PC-9 (cell line): ENCODE results near the gene C1orf167. TPM values are rescaled to one million over a fixed set of nuclear protein-coding genes. Genes with fewer than 3 reads are reported as not detected.

Experiments
- BruUV-seq: library from RNA; stranded (reverse); fragments of 400-500 nt; replicated peaks from 2 replicates; lab custom pipeline; 2021; lab: Mats Ljungman, UMichigan
- CTCF ChIA-PET: fragments of 300-600 bp; sonication (Branson Sonifier 250); formaldehyde crosslinking; loops from one replicate; lab custom pipeline; 2022; ENCODE audit warnings: antibody characterized with exemption; lab: Charles Lee
- POLR2A ChIA-PET: fragments of 300-600 bp; sonication (Branson Sonifier 250); formaldehyde crosslinking; loops from one replicate; lab custom pipeline; 2022; ENCODE audit warnings: antibody characterized with exemption; ENCODE audit not compliant: unreplicated experiment; lab: Charles Lee
- DNase-seq, 2 experiments: peaks; one replicate each; pipeline versions ENCODE4 v3.0.0 to v3.0.0-alpha.2; 2015 to 2022; ENCODE audit warnings: mixed read lengths in 1 of 2
- H2AFZ ChIP-seq: fragments of 200-600 bp; sonication (generic); 2 replicates; pipeline ENCODE4 v1.8.1; 2017; ENCODE audit warnings: antibody characterized with exemption
- H3F3A ChIP-seq: fragments of 200-600 bp; sonication (generic); 2 replicates; pipeline ENCODE4 v1.8.1; 2017; ENCODE audit warnings: antibody characterized with exemption, mild to moderate bottlenecking, low read depth; ENCODE audit not compliant: insufficient read depth
- H3K27ac ChIP-seq: fragments of 200-600 bp; sonication (generic); 2 replicates; pipeline ENCODE4 v1.6.1; 2016; ENCODE audit warnings: mixed run types
- H3K27me3 ChIP-seq: fragments of 200-600 bp; sonication (generic); 2 replicates; pipeline ENCODE4 v1.6.1; 2016; ENCODE audit warnings: low read depth, mixed run types; ENCODE audit not compliant: insufficient read depth
- H3K36me3 ChIP-seq: fragments of 200-600 bp; sonication (generic); 2 replicates; pipeline ENCODE4 v1.6.1; 2016; ENCODE audit warnings: low read depth, mixed run types
- H3K4me1 ChIP-seq: fragments of 200-600 bp; sonication (generic); replicated peaks from 2 replicates; pipeline ENCODE4 v1.6.1; 2016; ENCODE audit warnings: mixed run types; ENCODE audit not compliant: insufficient read depth
- H3K4me2 ChIP-seq: fragments of 200-600 bp; sonication (generic); 2 replicates; pipeline ENCODE4 v1.6.1; 2017; ENCODE audit warnings: mixed run types
- H3K4me3 ChIP-seq: fragments of 200-600 bp; sonication (generic); 2 replicates; pipeline ENCODE4 v1.6.1; 2016; ENCODE audit warnings: mixed run types
- H3K79me2 ChIP-seq: fragments of 200-600 bp; sonication (generic); 2 replicates; pipeline ENCODE4 v1.6.1; 2017; ENCODE audit warnings: low read depth, mixed run types
- H3K9me2 ChIP-seq: fragments of 200-600 bp; sonication (generic); 2 replicates; pipeline ENCODE4 v1.8.1; 2017; ENCODE audit warnings: mild to moderate bottlenecking; ENCODE audit not compliant: insufficient read depth
- H3K9me3 ChIP-seq: fragments of 200-600 bp; sonication (generic); 2 replicates; pipeline ENCODE4 v1.8.1; 2016; ENCODE audit warnings: low read depth; ENCODE audit not compliant: insufficient read depth
- H4K20me1 ChIP-seq: fragments of 200-600 bp; sonication (generic); 2 replicates; pipeline ENCODE4 v1.8.1; 2017; ENCODE audit not compliant: insufficient read depth
- CTCF ChIP-seq: fragments of 200-600 bp; sonication (generic); conservative IDR thresholded peaks from 2 replicates; pipeline ENCODE4 v1.6.1; 2017; ENCODE audit warnings: mixed run types, antibody characterized with exemption, mild to moderate bottlenecking, moderate library complexity
- EZH2 ChIP-seq: fragments of 200-600 bp; sonication (generic); IDR thresholded peaks from 2 replicates; pipeline ENCODE4 v1.8.0; 2017; ENCODE audit warnings: antibody characterized with exemption, low read depth
- intact Hi-C: fragments of 100-400 bp; cut with micrococcal nuclease; formaldehyde crosslinking; loops from one replicate; pipeline ENCODE4 v1.10.0; 2022; ENCODE audit not compliant: unreplicated experiment
- total RNA-seq: library from RNA; stranded (reverse); gene quantifications from 2 replicates; pipeline ENCODE4 v1.2.3, GENCODE V29; 2021

Gene C1orf167
- total RNA-seq, 1 experiment from 2014 or later = not detected

GRCh38 chr1:11794446-11795237, 32.6 kb downstream of the C1orf167 start:
- intact Hi-C loops = no loop called here
- TF ChIP-seq EZH2 (no peak), CTCF (no peak)
- Histone ChIP-seq H3K9me2 (no peaks in the 10 kb centered on the region), H3K4me1 (peaks cover 4% of the 10 kb centered on the region; the same call in 1 of the 2 replicates), H3K27ac (no peak overlapping the region), H2AFZ (no peak overlapping the region), H3K4me3 (no peak overlapping the region), H3K4me2 (no peak overlapping the region), H3K36me3 (no peaks in the 10 kb centered on the region), H3K79me2 (no peaks in the 10 kb centered on the region), H3K27me3 (no peaks in the 10 kb centered on the region), H4K20me1 (no peaks in the 10 kb centered on the region), H3K9me3 (no peaks in the 10 kb centered on the region), H3F3A (no peaks in the 10 kb centered on the region)
- ChIA-PET POLR2A (no interaction called here), CTCF (no interaction called here)
- DNase-seq = peak in 1 of 2 experiments; percentile 68
- BruUV-seq = no TSS peak

DNA sequence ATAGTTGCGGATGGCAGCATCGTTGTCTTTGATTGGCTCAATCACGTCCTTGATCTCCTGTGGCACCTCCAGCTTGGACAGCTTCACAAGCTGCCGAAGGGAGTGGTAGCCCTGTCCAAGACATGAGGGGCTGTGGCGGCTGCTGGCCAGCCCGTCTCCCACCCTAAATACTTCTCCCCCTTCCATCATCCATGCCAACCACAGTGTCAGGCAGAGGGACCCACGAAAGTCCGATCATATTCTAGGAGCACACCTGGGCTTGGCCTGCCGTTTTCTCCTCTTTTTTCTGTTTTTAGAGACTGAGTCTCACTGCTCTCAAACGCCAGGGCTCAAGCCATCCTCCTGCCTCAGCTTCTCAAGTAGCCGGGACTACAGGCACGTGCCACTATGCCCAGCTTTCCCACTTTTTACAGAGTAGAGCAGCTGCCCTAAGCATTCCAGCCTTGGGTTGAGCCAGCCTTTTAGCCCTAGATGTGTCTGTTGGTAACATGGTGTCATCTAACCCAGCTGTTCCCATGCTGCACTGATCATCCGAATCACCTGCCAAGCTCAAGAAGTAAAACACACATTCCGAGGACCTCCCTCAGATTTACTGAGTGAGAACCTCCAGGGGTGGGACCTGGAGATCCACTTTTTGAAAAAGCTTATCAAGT, 33.4 kb downstream of the C1orf167 start:
- Histone ChIP-seq H3K36me3 (no peaks in the 10 kb centered on the region), H3K4me2 (no peak overlapping the region), H3K4me1 (peaks cover 4% of the 10 kb centered on the region; the same call in 1 of the 2 replicates), H3K79me2 (no peaks in the 10 kb centered on the region), H3K9me3 (no peaks in the 10 kb centered on the region), H3F3A (no peaks in the 10 kb centered on the region), H3K27me3 (no peaks in the 10 kb centered on the region), H4K20me1 (no peaks in the 10 kb centered on the region), H3K27ac (no peak overlapping the region), H3K9me2 (no peaks in the 10 kb centered on the region), H3K4me3 (no peak overlapping the region), H2AFZ (no peak overlapping the region)
- TF ChIP-seq EZH2 (no peak), CTCF (no peak)
- DNase-seq = no peak
- ChIA-PET CTCF (interaction anchor here (0.5 kb wide), 1 partner anchor 172 kb away, joined by 3 read pairs; no protein-coding TSS in a partner anchor), POLR2A (no interaction called here)
- intact Hi-C loops = no loop called here
- BruUV-seq = no TSS peak

DNA sequence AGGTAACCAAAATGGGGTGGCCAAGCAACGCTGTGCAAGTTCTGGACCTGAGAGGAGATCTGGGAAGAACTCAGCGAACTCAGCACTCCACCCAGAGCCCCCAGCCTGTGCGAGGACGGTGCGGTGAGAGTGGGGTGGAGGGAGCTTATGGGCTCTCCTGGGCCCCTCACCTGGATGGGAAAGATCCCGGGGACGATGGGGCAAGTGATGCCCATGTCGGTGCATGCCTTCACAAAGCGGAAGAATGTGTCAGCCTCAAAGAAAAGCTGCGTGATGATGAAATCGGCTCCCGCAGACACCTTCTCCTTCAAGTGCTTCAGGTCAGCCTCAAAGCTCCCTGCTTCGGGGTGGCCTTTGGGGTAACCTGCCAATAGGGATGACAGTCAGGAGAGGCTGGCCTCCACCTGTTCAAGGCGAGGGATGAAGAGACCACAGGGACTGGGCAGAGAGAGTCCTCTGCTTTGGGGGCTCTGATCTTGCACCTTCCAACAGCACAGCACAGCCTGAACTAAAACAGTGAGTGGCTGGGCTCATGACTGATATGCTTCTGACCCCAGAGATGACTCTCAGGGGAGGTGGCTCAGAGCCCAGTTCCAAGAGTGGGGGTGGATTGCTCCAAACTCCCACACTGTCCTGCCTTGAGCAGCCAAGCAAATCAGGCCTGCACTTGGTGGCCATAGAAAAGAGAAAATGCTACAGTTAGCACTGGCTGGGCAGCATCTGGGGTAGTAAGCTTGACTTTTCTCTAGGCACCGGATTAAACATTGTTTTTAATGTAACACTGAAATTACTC, 34.2 kb downstream of the C1orf167 start:
- BruUV-seq = no TSS peak
- H3K36me3 ChIP-seq = no peaks in the 10 kb centered on the region
- no peaks in the 10 kb centered on the region for H3K27me3 ChIP-seq
- ChIA-PET POLR2A (interaction anchor here (0.6 kb wide), 1 partner anchor 25 kb away, joined by 5 read pairs; no protein-coding TSS in a partner anchor), CTCF (interaction anchor here (0.5 kb wide), 1 partner anchor 171 kb away, joined by 3 read pairs; no protein-coding TSS in a partner anchor)
- no peak for DNase-seq
- H4K20me1 ChIP-seq = no peaks in the 10 kb centered on the region
- TF ChIP-seq CTCF (no peak), EZH2 (no peak)
- no peaks in the 10 kb centered on the region for H3F3A ChIP-seq
- no peak overlapping the region for H3K4me2 ChIP-seq
- intact Hi-C loops = no loop called here
- no peak overlapping the region for H3K4me3 ChIP-seq
- H3K9me2 ChIP-seq = no peaks in the 10 kb centered on the region
- H3K9me3 ChIP-seq = no peaks in the 10 kb centered on the region
- H3K27ac ChIP-seq = no peak overlapping the region
- peaks cover 4% of the 10 kb centered on the region; the same call in 1 of the 2 replicates for H3K4me1 ChIP-seq
- H3K79me2 ChIP-seq = no peaks in the 10 kb centered on the region
- no peak overlapping the region for H2AFZ ChIP-seq
